Measurements from ENCODE around the gene IMMP2L.
A peak's percentile ranks its signal among the peaks of the same experiment; 100 is the strongest.
"Not testable (repeated sequence)": the region's sequence is repeated elsewhere in the genome, so short reads cannot be mapped to it uniquely, and the experiment has no call there.

Gene IMMP2L

GRCh38 chr7:110660637-110661036, 901.7 kb downstream of the IMMP2L start:
- DNase-seq: not testable (repeated sequence)

GRCh38 chr7:110650328-110650727, 912.0 kb downstream of the IMMP2L start:
- DNase-seq: no peak

- no peak for DNase-seq
Measured at GRCh38 chr7:110647266-110647665, 915.0 kb downstream of the IMMP2L start.

GRCh38 chr7:110646804-110647203, 915.5 kb downstream of the IMMP2L start:
- DNase-seq: no peak

- no peak for DNase-seq
Measured at GRCh38 chr7:110645616-110646015, 916.7 kb downstream of the IMMP2L start.

GRCh38 chr7:110645060-110645459, 917.2 kb downstream of the IMMP2L start:
- DNase-seq: no peak

GRCh38 chr7:110637252-110637651, 925.0 kb downstream of the IMMP2L start:
- DNase-seq: no peak

- DNase-seq: no peak
Measured at GRCh38 chr7:110633313-110633712, 929.0 kb downstream of the IMMP2L start.

- no peak for DNase-seq
Measured at GRCh38 chr7:110626414-110626813, 935.9 kb downstream of the IMMP2L start.

- DNase-seq: no peak
Measured at GRCh38 chr7:110625294-110625693, 937.0 kb downstream of the IMMP2L start.

- DNase-seq: peak; percentile 79 to 80
Measured at GRCh38 chr7:110623436-110623835, 938.9 kb downstream of the IMMP2L start.

- no peak for DNase-seq
Measured at GRCh38 chr7:110621289-110621688, 941.0 kb downstream of the IMMP2L start.

- no peak for DNase-seq
Measured at GRCh38 chr7:110620110-110620735, 942.1 kb downstream of the IMMP2L start.
